ENCODE data around the gene CBLC.
A peak's percentile ranks its signal among the peaks of the same experiment; 100 is the strongest.

Gene CBLC

DNA sequence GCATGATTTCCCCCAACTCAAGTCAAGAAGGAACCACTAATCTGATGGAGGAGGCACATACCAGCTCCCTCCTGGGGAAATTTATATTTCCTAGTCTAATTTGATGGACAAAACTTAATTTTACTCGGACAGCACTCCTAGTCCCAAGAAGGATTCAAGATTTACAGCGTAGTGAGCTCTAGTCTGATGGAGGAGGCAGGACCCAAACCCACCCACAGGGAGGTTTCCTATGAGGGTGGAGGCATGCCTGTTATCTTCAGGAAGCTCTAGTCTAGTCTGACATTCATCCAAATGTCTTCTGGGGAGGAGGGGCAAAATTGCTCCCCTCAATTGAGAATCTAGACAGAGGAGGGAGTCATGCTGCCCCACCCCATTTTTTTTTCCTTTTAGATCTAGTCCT is 39.6 kb upstream of the CBLC start:
- no peaks in the 10 kb centered on the region for H3K79me2 ChIP-seq (ENCODE audit: insufficient read depth, low read length)
- H2AFZ ChIP-seq (ENCODE audit: low read depth, low read length, severe bottlenecking) = no peak overlapping the region
- no peaks in the 10 kb centered on the region for H3K27me3 ChIP-seq (ENCODE audit: low read length)
- H3K9me2 ChIP-seq (replicated peaks; ENCODE audit: insufficient read depth, low read length) = no peaks in the 10 kb centered on the region
- H3K9ac ChIP-seq (ENCODE audit: low read length) = no peak overlapping the region
- TF ChIP-seq, protein P1, sequence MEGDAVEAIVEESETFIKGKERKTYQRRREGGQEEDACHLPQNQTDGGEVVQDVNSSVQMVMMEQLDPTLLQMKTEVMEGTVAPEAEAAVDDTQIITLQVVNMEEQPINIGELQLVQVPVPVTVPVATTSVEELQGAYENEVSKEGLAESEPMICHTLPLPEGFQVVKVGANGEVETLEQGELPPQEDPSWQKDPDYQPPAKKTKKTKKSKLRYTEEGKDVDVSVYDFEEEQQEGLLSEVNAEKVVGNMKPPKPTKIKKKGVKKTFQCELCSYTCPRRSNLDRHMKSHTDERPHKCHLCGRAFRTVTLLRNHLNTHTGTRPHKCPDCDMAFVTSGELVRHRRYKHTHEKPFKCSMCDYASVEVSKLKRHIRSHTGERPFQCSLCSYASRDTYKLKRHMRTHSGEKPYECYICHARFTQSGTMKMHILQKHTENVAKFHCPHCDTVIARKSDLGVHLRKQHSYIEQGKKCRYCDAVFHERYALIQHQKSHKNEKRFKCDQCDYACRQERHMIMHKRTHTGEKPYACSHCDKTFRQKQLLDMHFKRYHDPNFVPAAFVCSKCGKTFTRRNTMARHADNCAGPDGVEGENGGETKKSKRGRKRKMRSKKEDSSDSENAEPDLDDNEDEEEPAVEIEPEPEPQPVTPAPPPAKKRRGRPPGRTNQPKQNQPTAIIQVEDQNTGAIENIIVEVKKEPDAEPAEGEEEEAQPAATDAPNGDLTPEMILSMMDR (IDR thresholded peaks at IDR 0.05; ENCODE audit: insufficient read depth, low read length, poor library complexity, severe bottlenecking) = no peak
- no peak for TF ChIP-seq EZH2phosphoT487 (conservative IDR thresholded peaks at IDR 0.05; ENCODE audit: low read length)
- H3K36me3 ChIP-seq (ENCODE audit: low read length) = no peaks in the 10 kb centered on the region
- H3K4me3 ChIP-seq (ENCODE audit: insufficient read depth, low read length, poor library complexity, severe bottlenecking) = no peak overlapping the region
- no peak overlapping the region for H3K27ac ChIP-seq (ENCODE audit: low read depth, low read length)
- no peaks in the 10 kb centered on the region for H4K20me1 ChIP-seq (ENCODE audit: low read depth, low read length)
- no peaks in the 10 kb centered on the region for H3F3A ChIP-seq (ENCODE audit: insufficient read depth)
- H3K9me3 ChIP-seq (ENCODE audit: insufficient read depth, low read length) = no peaks in the 10 kb centered on the region
- no peak overlapping the region for H3K4me2 ChIP-seq (ENCODE audit: low read depth, low read length, poor library complexity, severe bottlenecking)

GRCh38 chr19:44738603-44739558 is 38.8 kb upstream of the CBLC start:
- no peaks in the 10 kb centered on the region for H3K79me2 ChIP-seq (ENCODE audit: insufficient read depth, low read length)
- no peak for TF ChIP-seq EZH2phosphoT487 (conservative IDR thresholded peaks at IDR 0.05; ENCODE audit: low read length)
- TF ChIP-seq, protein P1 (IDR thresholded peaks at IDR 0.05; ENCODE audit: insufficient read depth, low read length, poor library complexity, severe bottlenecking) = no peak
- no peaks in the 10 kb centered on the region for H3K27me3 ChIP-seq (ENCODE audit: low read length)
- H3K9me2 ChIP-seq (replicated peaks; ENCODE audit: insufficient read depth, low read length) = no peaks in the 10 kb centered on the region
- H3K9me3 ChIP-seq (ENCODE audit: insufficient read depth, low read length) = no peaks in the 10 kb centered on the region
- H3K4me2 ChIP-seq (ENCODE audit: low read depth, low read length, poor library complexity, severe bottlenecking) = no peak overlapping the region
- no peak overlapping the region for H3K4me3 ChIP-seq (ENCODE audit: insufficient read depth, low read length, poor library complexity, severe bottlenecking)
- H3F3A ChIP-seq (ENCODE audit: insufficient read depth) = no peaks in the 10 kb centered on the region
- no peaks in the 10 kb centered on the region for H3K36me3 ChIP-seq (ENCODE audit: low read length)
- no peaks in the 10 kb centered on the region for H4K20me1 ChIP-seq (ENCODE audit: low read depth, low read length)
- H2AFZ ChIP-seq (ENCODE audit: low read depth, low read length, severe bottlenecking) = no peak overlapping the region
- no peak overlapping the region for H3K27ac ChIP-seq (ENCODE audit: low read depth, low read length)
- no peak overlapping the region for H3K9ac ChIP-seq (ENCODE audit: low read length)

- no peaks in the 10 kb centered on the region for H4K20me1 ChIP-seq (ENCODE audit: low read depth, low read length)
- no peaks in the 10 kb centered on the region for H3K9me2 ChIP-seq (replicated peaks; ENCODE audit: insufficient read depth, low read length)
- no peak overlapping the region for H3K4me2 ChIP-seq (ENCODE audit: low read depth, low read length, poor library complexity, severe bottlenecking)
- H3K4me3 ChIP-seq (ENCODE audit: insufficient read depth, low read length, poor library complexity, severe bottlenecking) = no peak overlapping the region
- H3K79me2 ChIP-seq (ENCODE audit: insufficient read depth, low read length) = no peaks in the 10 kb centered on the region
- H3K9me3 ChIP-seq (ENCODE audit: insufficient read depth, low read length) = no peaks in the 10 kb centered on the region
- no peaks in the 10 kb centered on the region for H3F3A ChIP-seq (ENCODE audit: insufficient read depth)
- H3K36me3 ChIP-seq (ENCODE audit: low read length) = no peaks in the 10 kb centered on the region
- no peak overlapping the region for H2AFZ ChIP-seq (ENCODE audit: low read depth, low read length, severe bottlenecking)
- TF ChIP-seq, protein P1 (IDR thresholded peaks at IDR 0.05; ENCODE audit: insufficient read depth, low read length, poor library complexity, severe bottlenecking) = peak; percentile 11
- TF ChIP-seq EZH2phosphoT487 (conservative IDR thresholded peaks at IDR 0.05; ENCODE audit: low read length) = no peak
- no peak overlapping the region for H3K27ac ChIP-seq (ENCODE audit: low read depth, low read length)
- H3K9ac ChIP-seq (ENCODE audit: low read length) = no peak overlapping the region
- no peaks in the 10 kb centered on the region for H3K27me3 ChIP-seq (ENCODE audit: low read length)
These were observed 37.3 kb upstream of the CBLC start for GRCh38 chr19:44740351-44740824.

Measured in SU-DHL-6 (cell line).